GM18868 (cell line): ENCODE results near the gene PARD6B.

ENCODE experiments used
- ATAC-seq: cut with Tn5 transposase; IDR thresholded peaks from one replicate; pipeline ENCODE4 v1.9.1; 2021; ENCODE audit warnings: mild to moderate bottlenecking, moderate library complexity; ENCODE audit not compliant: unreplicated experiment

PARD6B gene

GRCh38 chr20:50721881-50722281, 9.5 kb upstream of the PARD6B start:
- no peak for ATAC-seq

GRCh38 chr20:50722424-50723155, 8.8 kb upstream of the PARD6B start:
- ATAC-seq: no peak

GRCh38 chr20:50723672-50724071, 7.7 kb upstream of the PARD6B start:
- ATAC-seq: no peak

- ATAC-seq: no peak
These were observed 7.2 kb upstream of the PARD6B start for GRCh38 chr20:50724112-50724725.

GRCh38 chr20:50724851-50725723, 6.3 kb upstream of the PARD6B start:
- ATAC-seq: no peak

- no peak for ATAC-seq
These were observed 5.7 kb upstream of the PARD6B start for GRCh38 chr20:50725724-50726005.

GRCh38 chr20:50726955-50727791, 4.2 kb upstream of the PARD6B start:
- ATAC-seq: no peak

GRCh38 chr20:50727792-50728485, 3.4 kb upstream of the PARD6B start:
- ATAC-seq: no peak

- no peak for ATAC-seq
These were observed 2.8 kb upstream of the PARD6B start for GRCh38 chr20:50728486-50728980.

GRCh38 chr20:50728981-50729874, 2.2 kb upstream of the PARD6B start:
- ATAC-seq: no peak

GRCh38 chr20:50729901-50730764, 1.2 kb upstream of the PARD6B start:
- ATAC-seq: no peak

GRCh38 chr20:50730765-50731054, 670 bp upstream of the PARD6B start:
- no peak for ATAC-seq

GRCh38 chr20:50731930-50732690, 730 bp downstream of the PARD6B start:
- no peak for ATAC-seq

- no peak for ATAC-seq
These were observed 2.4 kb downstream of the PARD6B start for GRCh38 chr20:50733644-50734349.

- no peak for ATAC-seq
These were observed 3.6 kb downstream of the PARD6B start for GRCh38 chr20:50734730-50735679.

- ATAC-seq: no peak
These were observed 4.4 kb downstream of the PARD6B start for GRCh38 chr20:50735813-50736212.
